COLO829 (cell line): ENCODE measurements around the gene PHACTR1.
A peak's percentile ranks its signal among the peaks of the same experiment; 100 is the strongest.
"Not testable (repeated sequence)": the region's sequence is repeated elsewhere in the genome, so short reads cannot be mapped to it uniquely, and the experiment has no call there.

Source experiments
- DNase-seq: peaks from one replicate; pipeline ENCODE4 v3.0.0; 2012; ENCODE audit warnings: low spot score

The PHACTR1 gene

GRCh38 chr6:13159822-13160221 lies 443.3 kb downstream of the PHACTR1 start:
- not testable (repeated sequence) for DNase-seq

DNA sequence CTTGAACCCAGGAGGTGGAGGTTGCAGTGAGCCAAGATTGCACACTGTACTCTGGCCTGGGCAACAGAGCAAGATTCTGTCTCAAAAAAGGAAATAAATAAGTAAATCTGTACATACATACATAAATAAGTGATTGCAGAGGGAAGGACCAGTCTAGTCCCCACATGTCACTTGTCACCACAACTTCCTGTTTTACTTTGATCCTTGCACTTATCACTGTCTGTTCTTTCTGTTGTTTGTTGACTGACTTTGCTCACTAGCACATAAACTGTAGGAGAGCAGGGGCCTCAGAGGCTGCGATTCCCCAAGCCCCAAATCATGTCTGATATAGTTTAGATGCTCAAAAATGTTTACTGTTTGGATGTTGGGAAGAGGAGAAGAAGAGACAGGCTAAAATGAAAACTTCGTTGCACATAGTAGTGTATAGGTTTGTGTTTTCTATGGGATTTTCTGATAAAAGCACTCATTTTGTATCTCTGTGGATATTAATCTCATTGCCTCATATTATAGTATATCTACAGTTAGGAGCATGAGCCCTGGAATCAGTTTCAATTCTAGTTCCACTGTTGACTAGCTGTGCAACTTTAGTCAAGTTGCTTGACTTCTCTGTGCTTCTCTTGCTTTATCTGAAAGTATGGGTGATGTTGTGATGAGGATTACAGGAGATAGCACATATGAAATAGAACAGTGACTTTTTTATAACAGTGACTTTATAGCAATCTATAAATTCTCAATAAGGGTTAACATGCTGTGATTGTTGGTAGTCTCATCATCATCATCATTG lies 446.8 kb downstream of the PHACTR1 start:
- DNase-seq, result no peak

DNA sequence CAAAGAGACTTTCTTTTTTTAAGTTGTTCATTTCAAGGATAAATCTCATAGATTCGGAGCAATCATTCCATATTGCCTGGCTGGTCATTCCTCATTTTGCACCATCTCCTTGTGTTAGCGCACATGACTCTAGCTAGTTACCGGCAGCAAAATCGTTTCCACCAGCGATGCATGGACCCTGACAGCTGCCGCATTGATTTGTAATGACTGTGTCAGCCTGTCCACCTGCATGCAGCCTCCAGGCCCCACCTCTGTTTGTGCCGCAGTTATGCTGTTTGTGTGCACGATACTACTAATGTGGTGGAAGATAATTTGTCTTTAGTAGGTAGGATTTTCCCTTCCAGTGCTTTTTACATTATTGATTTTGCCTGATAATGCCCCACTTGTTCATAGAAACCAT lies 447.7 kb downstream of the PHACTR1 start:
- DNase-seq, result no peak

- peak; percentile 35 for DNase-seq
Measured at GRCh38 chr6:13165502-13166172, 449.1 kb downstream of the PHACTR1 start.

DNA sequence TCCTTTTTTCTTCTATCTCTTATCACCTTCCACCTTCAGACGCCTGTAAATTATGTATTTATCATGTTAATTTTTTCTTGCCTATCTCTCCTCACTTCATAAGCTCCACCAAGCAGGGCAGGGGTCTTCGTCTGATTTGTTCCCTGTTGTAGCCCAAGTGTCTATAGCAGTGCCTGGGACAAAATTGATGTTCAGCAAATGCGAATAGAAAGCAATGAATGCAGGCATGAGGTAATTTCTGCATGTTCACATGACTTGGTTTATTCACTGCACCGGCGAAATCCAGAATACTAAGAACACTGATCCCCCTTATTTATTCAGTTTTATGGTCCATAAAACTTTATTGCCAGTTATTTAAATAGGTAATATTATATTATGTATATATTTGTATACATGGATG lies 449.7 kb downstream of the PHACTR1 start:
- DNase-seq, result no peak

GRCh38 chr6:13166916-13167315 lies 450.3 kb downstream of the PHACTR1 start:
- DNase-seq, result no peak

- no peak for DNase-seq
Measured at GRCh38 chr6:13172291-13172690, 455.7 kb downstream of the PHACTR1 start.

DNA sequence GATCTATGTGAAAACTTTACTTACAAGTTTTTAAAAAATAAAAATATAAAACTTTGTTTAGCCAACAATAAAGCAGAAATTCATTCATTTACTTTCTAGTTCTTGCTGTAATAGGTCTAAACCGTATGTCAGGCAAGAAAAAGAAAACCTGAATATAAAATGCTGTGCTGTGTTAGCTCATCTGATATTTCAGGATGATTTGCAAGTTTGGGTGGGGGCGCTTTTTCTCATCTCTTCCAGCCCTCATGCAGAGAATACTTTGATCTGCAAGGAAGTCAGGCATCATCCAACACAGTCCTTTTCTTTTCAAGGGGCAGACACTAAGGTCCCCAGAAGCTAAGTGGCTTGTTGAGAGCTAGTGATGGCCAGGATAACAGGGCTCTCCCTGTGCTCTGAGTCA lies 458.5 kb downstream of the PHACTR1 start:
- no peak for DNase-seq

DNA sequence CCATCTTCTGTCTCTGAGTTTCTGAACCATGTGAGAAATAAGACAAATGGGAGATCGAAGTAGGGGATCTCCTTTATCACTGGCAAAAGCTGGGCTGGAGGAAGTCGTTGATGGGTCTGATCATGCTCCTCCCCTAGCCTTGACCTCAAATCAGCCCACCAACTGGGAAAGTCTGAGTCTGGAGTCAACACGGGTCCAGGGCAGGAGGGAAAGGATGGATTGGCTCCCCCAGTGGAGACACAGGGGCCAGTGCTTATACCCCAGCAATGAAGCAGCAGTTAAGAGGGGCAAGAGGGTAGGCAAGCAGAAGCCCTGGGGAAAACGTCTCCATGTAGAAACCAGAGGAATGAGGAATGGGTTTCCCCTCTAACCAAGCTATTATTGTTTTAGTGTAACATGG lies 459.2 kb downstream of the PHACTR1 start:
- no peak for DNase-seq

DNA sequence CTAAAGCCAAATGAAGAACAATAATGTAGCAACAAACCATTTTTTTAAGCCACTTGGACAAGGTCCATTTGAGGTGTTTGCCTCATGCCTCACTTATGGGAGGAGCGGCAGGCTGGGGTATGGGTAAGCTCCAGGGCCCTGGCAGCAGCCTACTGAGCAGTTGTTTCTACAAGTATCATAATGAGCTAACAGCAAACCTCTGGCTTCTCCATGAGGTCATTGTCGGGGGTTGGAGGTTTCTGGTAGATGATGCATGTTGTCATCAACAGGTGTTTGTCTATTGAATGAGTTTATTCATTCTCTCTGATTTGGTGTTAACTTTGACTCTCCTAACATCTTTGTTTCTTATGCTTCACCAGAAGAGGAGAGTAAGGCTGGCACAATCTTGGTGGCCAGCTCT lies 461.1 kb downstream of the PHACTR1 start:
- DNase-seq, result no peak

GRCh38 chr6:13178107-13178506 lies 461.5 kb downstream of the PHACTR1 start:
- DNase-seq, result peak; percentile 35

- DNase-seq, result no peak
Measured at GRCh38 chr6:13180538-13180937, 464.0 kb downstream of the PHACTR1 start.

GRCh38 chr6:13181393-13181792 lies 464.8 kb downstream of the PHACTR1 start:
- DNase-seq, result peak; percentile 65

DNA sequence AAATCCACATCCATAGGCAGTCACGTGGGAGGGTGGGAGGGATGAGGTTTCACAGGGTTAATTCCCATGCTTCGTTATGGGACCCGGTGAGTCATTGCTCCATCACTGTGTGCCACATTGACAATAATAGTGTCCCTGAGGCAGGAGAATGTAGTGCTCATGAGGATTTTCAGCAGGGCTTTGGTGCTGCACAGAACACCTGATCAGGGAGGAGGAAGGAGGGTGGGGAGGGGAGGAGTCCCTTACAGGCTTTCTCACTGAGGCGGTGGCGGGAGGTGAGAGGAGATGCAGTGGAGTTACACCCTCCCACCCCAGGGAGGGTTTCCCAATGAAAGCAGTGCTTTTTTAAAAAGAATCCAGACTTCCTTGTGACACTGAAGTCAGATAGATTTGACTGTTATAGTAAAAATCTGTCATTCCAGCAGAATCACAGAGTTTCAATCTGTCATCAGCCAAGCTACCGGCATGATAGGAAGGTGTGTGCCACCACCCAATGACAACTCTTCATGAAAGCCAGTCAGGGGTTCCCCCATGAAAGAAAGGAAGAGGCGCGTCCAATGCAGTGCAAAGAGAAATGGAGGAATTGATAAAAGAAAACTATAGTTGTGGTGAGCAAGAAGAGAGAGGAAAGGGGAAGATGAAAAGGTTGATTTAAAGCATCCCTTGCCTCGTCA lies 467.0 kb downstream of the PHACTR1 start:
- DNase-seq, result peak; percentile 33

DNA sequence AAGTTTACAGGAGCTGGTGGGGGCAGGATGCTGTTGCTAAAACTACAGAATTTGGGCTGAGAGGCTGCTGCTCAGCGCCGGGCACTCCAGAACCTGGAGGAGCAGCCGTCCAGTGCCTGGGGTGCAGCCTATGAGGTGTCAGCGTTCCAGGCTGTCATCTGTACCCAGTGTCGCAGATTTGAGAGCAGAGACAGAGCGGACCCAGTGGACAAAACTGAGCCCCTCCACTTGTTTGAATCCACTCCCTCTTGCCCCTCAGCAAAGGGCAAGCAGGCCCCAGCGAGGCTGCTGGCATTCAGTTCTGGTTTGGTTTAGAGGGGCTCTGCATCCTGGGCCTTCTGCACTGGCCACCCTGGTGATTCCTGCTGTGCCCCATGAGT lies 467.5 kb downstream of the PHACTR1 start:
- DNase-seq, result no peak

DNA sequence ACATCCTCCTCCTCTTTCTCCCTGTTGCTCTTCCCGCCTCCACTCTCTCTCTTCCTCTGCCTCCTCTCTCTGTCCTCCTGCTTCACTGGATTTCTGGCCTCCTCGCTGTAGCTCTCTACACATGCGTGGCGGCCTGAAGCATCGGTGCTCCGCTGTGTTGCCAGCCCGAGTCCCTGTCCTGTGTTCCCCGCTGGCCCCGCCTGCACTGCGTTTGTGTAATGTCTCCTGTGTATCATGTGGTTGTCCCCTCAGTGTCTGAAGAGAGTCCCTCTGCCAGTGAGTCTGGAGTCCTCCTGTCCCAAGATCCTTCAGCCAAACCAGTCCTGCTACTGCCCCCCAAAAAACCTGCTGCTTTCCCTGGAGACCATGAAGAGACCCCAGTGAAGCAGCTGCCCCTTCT lies 468.0 kb downstream of the PHACTR1 start:
- no peak for DNase-seq

GRCh38 chr6:13186861-13187260 lies 470.3 kb downstream of the PHACTR1 start:
- DNase-seq, result no peak

GRCh38 chr6:13187692-13188091 lies 471.1 kb downstream of the PHACTR1 start:
- no peak for DNase-seq

DNA sequence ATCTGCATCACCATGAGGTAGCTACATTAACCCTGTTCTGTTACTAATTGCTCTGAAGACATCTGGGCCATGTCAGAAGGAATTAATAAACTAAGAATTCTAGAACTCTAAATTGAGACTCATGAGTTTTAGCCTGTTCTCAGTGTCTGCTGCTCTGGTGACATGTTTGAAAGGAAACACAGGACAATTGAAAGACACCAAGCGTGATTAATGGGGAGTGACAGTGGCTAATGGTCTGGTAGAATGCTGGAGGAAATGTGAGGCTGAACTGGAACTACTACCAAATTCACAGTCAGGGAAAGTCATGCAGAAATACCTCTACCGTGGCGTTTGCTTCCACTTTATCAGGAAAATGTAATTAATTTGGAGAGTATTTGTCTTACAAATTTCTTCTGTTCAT lies 471.7 kb downstream of the PHACTR1 start:
- DNase-seq, result no peak

DNA sequence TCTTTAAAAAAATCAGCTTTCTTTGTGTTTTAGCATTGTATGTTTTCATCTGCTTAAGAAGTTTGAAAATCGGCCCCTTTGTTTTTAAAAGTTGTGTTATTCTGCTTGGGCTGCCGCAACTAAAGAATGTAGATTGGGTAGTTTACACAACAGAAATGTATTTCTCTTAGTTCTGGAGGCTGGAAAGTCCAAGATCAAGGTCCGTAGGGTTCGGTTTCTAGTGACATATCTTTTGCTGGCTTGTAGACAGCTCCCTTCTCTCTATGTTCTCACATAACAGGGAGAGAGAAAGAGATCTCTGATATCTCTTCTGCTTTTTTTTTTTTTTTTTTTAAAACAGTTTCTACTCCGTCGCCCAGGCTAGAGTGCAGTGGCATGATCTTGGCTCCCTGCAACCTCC lies 473.1 kb downstream of the PHACTR1 start:
- no peak for DNase-seq

GRCh38 chr6:13190376-13190775 lies 473.8 kb downstream of the PHACTR1 start:
- DNase-seq, result no peak

DNA sequence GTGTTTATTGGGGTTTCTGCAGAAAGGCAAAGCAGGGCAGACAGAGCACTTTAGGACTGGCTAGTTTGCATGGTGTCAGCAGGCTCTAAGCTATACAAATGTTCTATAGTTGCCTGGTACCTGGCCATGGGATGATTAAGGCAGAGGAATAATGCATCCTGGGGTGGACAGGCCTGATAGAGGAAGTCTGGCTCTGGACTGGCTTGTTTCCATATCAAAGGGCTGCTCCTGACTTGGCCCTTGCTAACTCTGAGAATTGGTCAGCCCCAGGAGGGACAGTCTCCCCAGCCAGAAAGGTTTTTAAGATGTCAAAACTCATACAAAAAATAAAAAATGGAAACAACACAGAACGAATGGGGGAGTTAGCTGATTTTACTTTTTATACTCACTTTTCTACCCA lies 474.9 kb downstream of the PHACTR1 start:
- DNase-seq, result no peak

DNA sequence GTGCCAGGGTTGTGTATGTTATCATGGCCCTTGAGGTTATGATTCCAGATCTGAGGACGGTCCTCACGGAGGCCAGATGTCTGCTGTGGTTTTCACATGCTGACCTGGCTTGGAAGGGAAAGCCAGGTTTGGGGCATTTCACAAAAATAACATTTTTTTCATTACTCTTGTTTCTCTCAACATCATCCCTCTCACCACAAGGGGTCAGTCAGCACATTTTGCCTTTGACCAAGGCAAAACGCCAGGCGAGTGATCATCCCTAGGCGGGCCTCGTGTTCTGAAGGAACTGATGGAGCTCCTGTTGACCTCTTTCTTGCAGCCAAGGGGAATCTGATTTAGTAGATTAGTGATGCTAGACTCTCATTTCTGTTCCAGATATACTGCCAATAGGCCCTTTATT lies 478.3 kb downstream of the PHACTR1 start:
- peak; percentile 93 for DNase-seq
